HL-60 (cell line): ENCODE data around the gene GASK1A.

ENCODE experiments used
- DNase-seq, 2 experiments: peaks; one replicate each; pipeline ENCODE4 v3.0.0-alpha.2; 2010 to 2020; ENCODE audit warnings: low read depth in 1 of 2, low spot score in 1 of 2
- H3K27ac ChIP-seq: fragments of 250-450 bp; sonication (Bioruptor Pico); replicated peaks from 2 replicates; pipeline ENCODE4 v1.5.1; 2020; ENCODE audit warnings: mild to moderate bottlenecking, moderate library complexity
- H3K27me3 ChIP-seq: fragments of 250-450 bp; sonication (Bioruptor Pico); 2 replicates; pipeline ENCODE4 v1.5.1; 2021; ENCODE audit warnings: mild to moderate bottlenecking, moderate library complexity; ENCODE audit not compliant: insufficient read depth, poor library complexity, severe bottlenecking
- H3K4me3 ChIP-seq: replicated peaks from 2 replicates; pipeline ENCODE4 v1.5.1; 2011; ENCODE audit warnings: mild to moderate bottlenecking, control low read depth, low read length; ENCODE audit not compliant: insufficient read depth
- CTCF ChIP-seq: IDR thresholded peaks from one replicate; pipeline ENCODE4 v1.5.1; 2011; ENCODE audit warnings: low read length, control low read depth, inconsistent platforms; ENCODE audit not compliant: insufficient read depth
- GABPA ChIP-seq: IDR thresholded peaks from 2 replicates; pipeline ENCODE4 v1.6.1; 2012; ENCODE audit warnings: low read depth
- POLR2AphosphoS5 ChIP-seq: IDR thresholded peaks from 2 replicates; pipeline ENCODE4 v1.6.1; 2012; ENCODE audit warnings: low read depth
- REST ChIP-seq: IDR thresholded peaks from 2 replicates; pipeline ENCODE4 v1.6.1; 2012; ENCODE audit warnings: low read depth; ENCODE audit not compliant: insufficient replicate concordance
- SPI1 ChIP-seq: IDR thresholded peaks from 2 replicates; pipeline ENCODE4 v1.6.1; 2012; ENCODE audit warnings: low read depth, mild to moderate bottlenecking, borderline replicate concordance

Gene GASK1A

GRCh38 chr3:43017004-43017403 is 37.9 kb downstream of the GASK1A start:
- TF ChIP-seq POLR2AphosphoS5 (no peak), CTCF (no peak), GABPA (no peak), SPI1 (no peak), REST (no peak)
- no peak overlapping the region for H3K27ac ChIP-seq
- DNase-seq, result no peak
- no peaks in the 10 kb centered on the region for H3K27me3 ChIP-seq
- H3K4me3 ChIP-seq, result no peak overlapping the region

GRCh38 chr3:43017593-43018195 is 38.6 kb downstream of the GASK1A start:
- DNase-seq, result no peak
- H3K4me3 ChIP-seq, result no peak overlapping the region
- TF ChIP-seq SPI1 (no peak), POLR2AphosphoS5 (no peak), CTCF (no peak), GABPA (no peak), REST (no peak)

GRCh38 chr3:43018246-43018645 is 39.1 kb downstream of the GASK1A start:
- Histone ChIP-seq H3K27me3 (no peaks in the 10 kb centered on the region), H3K27ac (no peak overlapping the region), H3K4me3 (no peak overlapping the region)
- TF ChIP-seq SPI1 (no peak), CTCF (no peak), REST (no peak), GABPA (no peak), POLR2AphosphoS5 (no peak)
- no peak for DNase-seq

More at GRCh38 chr3:43017593-43018195, 38.6 kb downstream of the GASK1A start:
- no peak overlapping the region for H3K27ac ChIP-seq
- H3K27me3 ChIP-seq, result no peaks in the 10 kb centered on the region
